HG02852 (cell line): Measurements from ENCODE around the gene RPN2.

Source experiments
- ATAC-seq: cut with Tn5 transposase; IDR thresholded peaks from one replicate; pipeline ENCODE4 v1.9.1; 2021; ENCODE audit warnings: mild to moderate bottlenecking, moderate library complexity; ENCODE audit not compliant: unreplicated experiment

RPN2 gene

GRCh38 chr20:37238935-37239451, 59.9 kb downstream of the RPN2 start:
- no peak for ATAC-seq

DNA sequence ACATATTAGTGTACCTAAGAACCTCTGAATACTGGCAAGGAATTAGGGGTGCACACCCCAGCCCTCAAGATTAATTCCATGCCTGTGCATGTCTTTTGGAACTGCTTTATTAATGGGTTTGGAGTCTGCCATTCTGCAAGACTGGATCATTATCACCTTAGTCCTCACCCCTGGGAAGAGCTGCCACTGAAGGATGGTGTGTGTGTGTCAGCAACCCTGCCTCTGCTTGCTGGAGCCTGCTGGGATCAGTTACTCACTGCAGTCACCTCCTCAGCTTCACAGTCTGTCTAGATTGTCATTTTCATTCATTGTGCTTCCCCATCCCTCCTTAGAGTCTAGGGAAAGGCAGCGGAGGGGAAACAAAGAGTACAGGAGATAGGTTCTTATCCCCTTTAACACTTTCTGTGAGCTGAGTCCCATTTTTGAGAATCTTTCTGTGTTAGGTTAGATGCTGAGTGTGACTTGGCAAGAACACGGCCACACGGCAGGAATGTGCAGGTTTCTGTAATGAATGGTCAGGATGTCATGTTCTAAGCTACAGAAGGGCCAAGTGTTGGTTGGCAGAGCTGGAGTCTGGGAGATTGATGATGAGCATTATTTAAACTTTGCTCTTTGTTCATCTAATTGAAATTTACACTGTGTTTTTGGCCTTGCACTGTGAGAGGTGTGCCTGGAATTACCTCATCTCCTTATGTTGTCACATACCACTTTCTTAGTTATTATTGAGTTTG, 61.4 kb downstream of the RPN2 start:
- no peak for ATAC-seq

DNA sequence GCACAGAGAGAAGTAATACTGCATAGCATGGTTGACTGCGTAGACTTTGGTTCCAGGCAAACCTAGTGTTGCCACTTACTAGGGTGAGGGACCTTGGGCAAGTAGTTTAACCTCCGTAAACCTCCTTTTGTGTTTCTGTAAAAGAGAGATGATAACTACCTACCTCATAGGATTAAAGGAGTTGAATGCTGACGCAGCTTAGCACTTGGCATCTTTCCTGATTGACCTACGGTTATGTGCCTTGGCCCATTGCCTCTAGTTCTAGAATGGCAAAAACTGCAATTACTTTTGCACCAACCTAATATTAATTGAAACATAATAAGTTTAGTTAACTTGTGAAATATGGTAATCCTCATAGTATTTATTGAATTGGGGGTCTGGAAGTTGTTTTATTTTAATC, 63.4 kb downstream of the RPN2 start:
- no peak for ATAC-seq

GRCh38 chr20:37243076-37243936, 64.2 kb downstream of the RPN2 start:
- no peak for ATAC-seq

DNA sequence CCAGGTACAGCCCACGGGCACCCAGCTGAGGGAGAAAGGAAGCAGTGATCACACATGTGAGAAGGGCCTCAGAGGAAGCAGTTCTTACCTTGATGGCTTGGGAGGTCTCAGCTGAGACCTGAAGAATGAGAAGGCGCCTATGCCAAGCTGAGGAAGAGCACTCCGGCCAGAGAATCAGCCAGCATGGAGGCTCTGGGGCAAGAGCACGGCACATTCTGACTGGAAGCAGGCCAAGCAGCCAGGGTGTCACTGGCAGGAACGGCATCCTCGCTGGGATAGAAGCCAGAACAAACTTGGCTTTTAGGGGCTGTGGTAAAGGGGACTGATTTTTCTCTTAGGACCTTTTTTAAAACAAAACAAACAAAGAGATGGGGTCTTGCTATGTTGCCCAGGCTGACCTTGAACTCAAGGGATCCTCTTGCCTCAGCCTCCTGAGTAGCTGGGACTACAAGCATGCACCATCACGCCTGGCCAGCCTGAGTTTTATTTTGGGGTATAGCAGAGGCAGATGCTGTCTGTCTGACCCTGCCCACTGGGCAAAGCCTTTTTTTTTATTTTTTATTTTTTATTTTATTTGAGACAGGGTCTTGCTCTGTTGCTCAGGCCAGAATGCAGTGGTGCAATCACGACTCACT, 64.9 kb downstream of the RPN2 start:
- ATAC-seq: no peak

- ATAC-seq: no peak
These were observed 65.4 kb downstream of the RPN2 start for GRCh38 chr20:37244572-37244957.

GRCh38 chr20:37245216-37246150, 66.4 kb downstream of the RPN2 start:
- no peak for ATAC-seq

DNA sequence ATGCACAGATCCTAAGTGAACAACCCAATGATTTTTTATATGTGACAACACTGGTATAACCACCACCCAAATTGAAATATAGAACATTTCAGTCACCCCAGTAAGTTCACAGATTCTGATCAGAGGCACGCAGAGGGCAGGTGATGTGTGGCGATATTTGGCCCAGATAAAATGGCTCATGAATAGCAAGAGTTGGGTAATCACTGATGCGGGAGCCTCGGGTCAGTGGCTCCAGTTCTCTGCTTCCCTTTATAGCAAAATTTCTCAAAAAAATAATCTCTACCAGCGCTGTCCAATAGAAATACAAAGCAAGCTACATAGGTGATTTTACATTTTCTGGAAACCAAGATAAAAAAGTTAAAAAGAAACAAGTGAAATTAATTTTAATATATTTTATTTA, 67.6 kb downstream of the RPN2 start:
- no peak for ATAC-seq

DNA sequence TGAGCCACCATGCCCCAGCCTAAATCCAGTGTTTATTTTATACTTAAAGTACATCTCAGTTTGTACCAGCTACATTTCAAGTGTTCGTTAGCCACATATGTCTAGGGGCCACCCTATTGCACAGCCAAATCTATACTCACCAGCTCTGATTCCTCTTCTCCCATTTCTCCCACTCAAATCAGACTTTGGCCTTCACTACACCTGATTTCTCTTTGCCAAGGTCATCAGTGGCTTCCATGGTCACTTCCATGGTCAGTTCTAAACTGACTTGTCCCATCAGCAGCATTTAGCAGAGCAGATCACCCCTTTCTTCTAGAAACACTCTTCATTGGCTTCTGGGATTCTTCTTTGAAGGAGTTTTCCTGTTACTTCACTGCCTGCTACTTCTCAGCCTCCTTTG, 68.4 kb downstream of the RPN2 start:
- ATAC-seq: no peak

GRCh38 chr20:37249304-37249703, 70.2 kb downstream of the RPN2 start:
- ATAC-seq: no peak

DNA sequence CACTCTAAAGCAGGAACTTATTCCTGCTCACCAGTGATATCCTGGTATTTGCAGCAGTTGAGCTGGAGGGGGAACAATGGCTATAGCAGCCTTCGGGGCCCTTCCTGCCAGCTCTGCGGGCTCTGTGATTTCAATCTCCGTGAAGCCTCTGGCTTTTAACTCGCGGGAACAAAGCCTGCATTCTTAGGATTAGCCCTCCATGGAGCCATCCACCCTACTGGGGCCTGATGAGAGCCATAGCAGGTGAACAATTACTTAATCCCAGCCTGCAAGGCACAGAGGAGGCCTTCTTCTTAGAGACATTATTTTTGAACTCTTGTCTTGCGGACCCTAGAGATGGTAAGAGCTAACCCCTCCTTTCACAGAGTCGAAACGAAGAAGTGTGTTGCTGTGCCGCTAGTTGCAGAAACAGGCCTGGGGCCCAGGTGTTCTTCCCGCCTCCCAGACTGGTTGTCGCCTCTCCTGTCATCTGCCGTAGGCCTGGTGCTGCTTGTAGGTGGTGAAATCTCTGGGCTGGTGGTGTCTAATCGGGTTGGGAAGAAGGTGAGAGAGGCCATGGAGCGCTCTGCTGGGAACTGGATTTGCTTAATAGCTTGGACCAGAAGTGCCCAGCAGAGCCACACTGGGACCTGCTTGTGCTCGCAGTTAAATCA, 72.8 kb downstream of the RPN2 start:
- ATAC-seq: no peak

- ATAC-seq: no peak
These were observed 74.0 kb downstream of the RPN2 start for GRCh38 chr20:37253087-37253486.

DNA sequence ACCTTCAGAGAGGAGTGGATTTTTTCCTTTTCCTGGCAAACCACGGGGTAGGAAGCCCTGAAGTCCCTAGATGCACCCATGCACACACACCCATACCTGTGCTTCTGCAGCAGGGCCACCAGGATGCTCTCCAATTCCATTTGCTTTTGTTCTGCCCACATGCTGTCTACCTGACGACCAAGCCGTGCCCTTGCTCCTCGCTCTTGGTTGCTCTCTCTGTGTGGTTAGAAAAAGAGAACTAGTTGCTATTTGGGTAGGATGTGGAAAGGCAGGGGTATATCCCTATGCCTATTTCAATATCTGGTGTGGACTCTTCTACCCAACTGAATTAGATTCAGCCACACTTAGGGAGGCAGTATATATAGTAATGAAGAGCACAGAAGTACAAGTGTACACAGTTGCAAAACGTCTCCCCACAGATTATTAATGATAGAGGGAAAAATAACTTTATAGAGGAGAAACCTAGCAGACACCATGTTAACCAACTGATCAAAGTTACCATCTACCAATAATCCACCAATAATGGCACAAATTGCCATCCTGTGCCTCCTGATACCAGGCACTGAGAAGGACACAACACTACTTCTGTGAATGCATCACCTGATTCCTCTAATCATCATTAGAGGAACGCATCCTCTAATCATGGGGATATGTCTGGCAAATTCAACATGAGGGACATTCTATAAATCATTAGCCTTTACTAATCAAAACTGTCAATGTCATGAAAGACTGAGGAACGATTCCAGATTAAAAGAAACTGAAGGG, 75.2 kb downstream of the RPN2 start:
- no peak for ATAC-seq

DNA sequence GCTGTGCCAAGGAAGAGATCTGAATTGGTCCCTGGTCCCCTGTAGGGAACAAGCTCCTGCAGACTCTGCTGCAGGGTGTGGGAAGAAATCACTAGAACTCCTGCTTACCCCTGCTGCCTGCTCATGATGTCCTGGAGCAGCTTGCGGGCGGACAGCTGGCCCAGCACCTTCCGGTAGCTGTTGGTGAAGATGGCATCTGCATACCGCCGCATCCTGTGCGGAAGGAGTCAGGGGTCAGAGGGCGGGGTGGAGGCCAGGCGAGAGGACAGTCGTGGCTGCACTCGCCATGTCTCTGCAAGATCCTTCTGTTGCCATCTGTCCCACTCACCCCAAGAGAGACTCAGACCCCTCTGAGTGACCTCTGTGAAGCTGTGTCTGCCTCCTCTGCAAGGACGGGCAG, 77.2 kb downstream of the RPN2 start:
- ATAC-seq: no peak

DNA sequence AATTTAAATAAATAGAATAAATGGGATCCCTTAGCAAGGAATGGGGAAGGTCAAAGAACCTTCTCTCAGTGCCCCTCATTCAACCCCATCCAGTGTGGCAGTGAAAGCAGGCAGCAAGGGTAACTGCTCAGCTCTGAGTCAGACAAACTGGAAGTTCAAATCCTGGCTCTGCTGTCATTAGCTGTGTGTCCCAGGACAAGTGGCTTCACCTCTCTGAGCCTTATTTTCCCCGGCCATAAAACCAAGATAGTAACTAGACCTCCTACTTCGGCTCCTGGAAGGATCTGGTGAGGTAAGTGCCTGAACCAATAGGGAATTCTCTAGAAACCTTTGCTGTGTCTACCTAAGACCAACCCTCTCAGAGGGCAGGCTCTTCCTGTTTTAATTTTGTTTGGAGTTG, 78.4 kb downstream of the RPN2 start:
- ATAC-seq: no peak

DNA sequence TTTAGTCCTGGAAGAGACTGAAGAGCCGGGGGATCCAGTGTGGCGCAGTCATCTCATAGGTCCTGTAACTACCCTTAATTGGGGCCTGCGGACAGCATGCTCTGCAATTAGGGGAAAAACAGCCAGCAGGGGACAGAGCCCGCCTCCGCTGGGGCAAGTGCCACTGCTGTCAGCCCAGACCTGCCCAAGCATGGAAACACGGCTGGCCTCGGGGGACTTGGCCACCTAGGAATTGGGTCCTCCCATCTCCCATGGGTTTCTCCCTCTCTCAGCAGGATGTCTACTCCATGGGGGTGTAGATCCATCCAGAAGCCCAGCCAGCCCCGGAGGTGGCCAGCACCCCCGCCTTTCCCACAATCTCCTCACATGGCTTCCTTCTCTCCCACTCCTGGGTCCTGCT, 78.9 kb downstream of the RPN2 start:
- no peak for ATAC-seq

- ATAC-seq: no peak
These were observed 79.9 kb downstream of the RPN2 start for GRCh38 chr20:37259031-37259430.

GRCh38 chr20:37259865-37260264, 80.7 kb downstream of the RPN2 start:
- ATAC-seq: no peak

- ATAC-seq: no peak
These were observed 81.8 kb downstream of the RPN2 start for GRCh38 chr20:37260923-37261322.
